B cell (primary cell): ENCODE results near the gene ZFYVE9. TPM values are rescaled to one million over a fixed set of nuclear protein-coding genes. Genes with fewer than 3 reads are reported as not detected.

Experiments used
- ATAC-seq: fragments of 200-7000 bp; cut with Tn5 transposase; one replicate; pipeline ENCODE4 v1.10.0; 2021; ENCODE audit warnings: low read depth, mild to moderate bottlenecking, moderate number of reproducible peaks, moderate library complexity
- CTCF ChIA-PET: fragments of 350-600 bp; sonication (Branson Sonifier 250); formaldehyde crosslinking; loops from one replicate; lab custom pipeline; 2021; ENCODE audit warnings: antibody characterized with exemption, inconsistent platforms; lab: Charles Lee
- POLR2A ChIA-PET: fragments of 350-600 bp; sonication (Branson Sonifier 250); formaldehyde crosslinking; loops from one replicate; lab custom pipeline; 2021; ENCODE audit warnings: antibody characterized with exemption; lab: Charles Lee
- DNase-seq: peaks from one replicate; pipeline ENCODE4 v3.0.0; 2013
- H2AFZ ChIP-seq: 2 replicates; pipeline ENCODE4 v1.6.1; 2012; ENCODE audit warnings: mild to moderate bottlenecking, low read depth, low read length; ENCODE audit not compliant: insufficient read depth, poor library complexity, severe bottlenecking
- H3K27ac ChIP-seq, 2 donors: 1 replicate in 1 of 2; 2 replicates in 1 of 2; pipeline ENCODE4 v1.5.1; 2012 to 2013; ENCODE audit warnings: low read length in 2 of 2, mild to moderate bottlenecking in 2 of 2, moderate library complexity in 1 of 2
- H3K27me3 ChIP-seq, 4 experiments: fragments of 200-600 bp in 1 of 4; sonication (generic) in 1 of 4; replicated peaks in 1 of 4; 1 replicate in 2 of 4; 2 replicates in 2 of 4; pipeline versions ENCODE4 v1.6.1 to v1.7.0; 2013 to 2016; ENCODE audit warnings: low read length in 3 of 4, mild to moderate bottlenecking in 2 of 4, mixed read lengths in 1 of 4, moderate library complexity in 1 of 4; ENCODE audit not compliant: insufficient read depth in 4 of 4, control insufficient read depth in 3 of 4; ENCODE audit errors: control extremely low read depth in 1 of 4
- H3K36me3 ChIP-seq, 2 experiments: replicated peaks in 1 of 2; 1 replicate in 1 of 2; 2 replicates in 1 of 2; pipeline versions ENCODE4 v1.6.1 to v1.7.1; 2013; ENCODE audit warnings: low read length in 1 of 2; ENCODE audit not compliant: insufficient read depth in 2 of 2, control insufficient read depth in 1 of 2; ENCODE audit errors: control extremely low read depth in 1 of 2, extremely low read depth in 1 of 2
- H3K4me1 ChIP-seq, 2 donors: fragments of 200-600 bp in 1 of 2; sonication (generic) in 1 of 2; 1 replicate in 1 of 2; 2 replicates in 1 of 2; pipeline versions ENCODE4 v1.5.1 to v1.6.1; 2013 to 2017; ENCODE audit warnings: low read length in 2 of 2; ENCODE audit not compliant: control insufficient read depth in 2 of 2, insufficient read depth in 2 of 2
- H3K4me2 ChIP-seq: replicated peaks from 2 replicates; pipeline ENCODE3; 2012; ENCODE audit warnings: mild to moderate bottlenecking, low read depth, low read length; ENCODE audit not compliant: poor library complexity, severe bottlenecking
- H3K4me3 ChIP-seq, 5 experiments: fragments of 200-600 bp in 1 of 5; sonication (generic) in 1 of 5; 1 replicate in 3 of 5; 2 replicates in 2 of 5; pipeline versions ENCODE4 v1.5.1 to v1.7.0; 2011 to 2016; ENCODE audit warnings: low read length in 4 of 5, mild to moderate bottlenecking in 4 of 5, low read depth in 2 of 5, control low read depth in 1 of 5, moderate library complexity in 1 of 5; ENCODE audit not compliant: insufficient read depth in 1 of 5; ENCODE audit errors: control extremely low read depth in 1 of 5, extremely low read depth in 1 of 5
- H3K79me2 ChIP-seq: fragments of 200-600 bp; sonication (generic); one replicate; pipeline ENCODE4 v1.6.0; 2016; ENCODE audit warnings: low read length; ENCODE audit not compliant: control insufficient read depth, insufficient read depth
- H3K9ac ChIP-seq: fragments of 200-600 bp; sonication (generic); 2 replicates; pipeline ENCODE4 v1.6.1; 2017; ENCODE audit warnings: mild to moderate bottlenecking, low read length, moderate library complexity
- H3K9me3 ChIP-seq, 3 donors: one replicate each; pipeline versions ENCODE4 v1.6.1 to v1.7.1; 2013; ENCODE audit warnings: low read length in 2 of 3; ENCODE audit not compliant: control insufficient read depth in 2 of 3, insufficient read depth in 1 of 3; ENCODE audit errors: control extremely low read depth in 1 of 3
- H4K20me1 ChIP-seq: 2 replicates; pipeline ENCODE4 v1.6.0; 2012; ENCODE audit warnings: mild to moderate bottlenecking, low read length; ENCODE audit not compliant: insufficient read depth, control insufficient read depth, poor library complexity, severe bottlenecking
- H3K27ac Mint-ChIP-seq: one replicate; pipeline ENCODE4 v1.8.0; 2021; ENCODE audit warnings: mixed read lengths
- H3K27me3 Mint-ChIP-seq: one replicate; pipeline ENCODE4 v1.8.0; 2021; ENCODE audit warnings: mixed read lengths
- H3K4me1 Mint-ChIP-seq: one replicate; pipeline ENCODE4 v1.8.0; 2021; ENCODE audit warnings: mixed read lengths
- H3K4me3 Mint-ChIP-seq: one replicate; pipeline ENCODE4 v1.8.0; 2021; ENCODE audit warnings: mixed read lengths
- H3K9me3 Mint-ChIP-seq: one replicate; pipeline ENCODE4 v1.8.0; 2022; ENCODE audit warnings: mixed read lengths; ENCODE audit not compliant: insufficient read depth
- CTCF ChIP-seq: fragments of 200-600 bp; IDR thresholded peaks from one replicate; pipeline ENCODE4 v1.8.0; 2022; ENCODE audit warnings: antibody characterized with exemption, mild to moderate bottlenecking
- EZH2 ChIP-seq: IDR thresholded peaks from 2 replicates; pipeline ENCODE4 v1.6.1; 2012; ENCODE audit warnings: borderline replicate concordance, low read depth, mild to moderate bottlenecking, moderate library complexity, low read length; ENCODE audit not compliant: insufficient read depth, poor library complexity, severe bottlenecking
- WGBS: methylation state at CpG from one replicate; pipeline ENCODE4 v1.1.5; 2013; ENCODE audit warnings: missing lambda C conversion rate; ENCODE audit not compliant: insufficient coverage; 5-methylcytosine and 5-hydroxymethylcytosine counted together
- intact Hi-C: fragments of 100-400 bp; cut with micrococcal nuclease; formaldehyde crosslinking; loops from one replicate; pipeline ENCODE4 v1.10.0; 2022
- polyA plus RNA-seq: library from polyadenylated mRNA; depleted of rRNA; stranded (reverse); fragments of >200 nt; gene quantifications from 2 replicates; pipeline ENCODE4 v1.2.3, GENCODE V29; 2012
- total RNA-seq, 2 donors: library from RNA; stranded (reverse); fragments of 120-200 nt in 1 of 2; gene quantifications; 1 replicate in 1 of 2; 2 replicates in 1 of 2; pipeline versions ENCODE4 v1.2.3 to v1.2.4, GENCODE V29; 2013 to 2022

Gene ZFYVE9
- total and polyA plus RNA-seq, 2 donors (not counting 1 experiment from before 2014, with no cell fraction given) = 0.16 to 3.3 TPM

GRCh38 chr1:52190500-52191252 lies 48.8 kb downstream of the ZFYVE9 start:
- no peak overlapping the region for H2AFZ ChIP-seq
- no peak overlapping the region for H3K4me3 ChIP-seq
- Mint-ChIP-seq H3K27ac (no peak overlapping the region), H3K4me1 (no peaks in the 10 kb centered on the region), H3K9me3 (no peaks in the 10 kb centered on the region), H3K4me3 (no peak overlapping the region), H3K27me3 (peaks cover 26% of the 10 kb centered on the region)
- CTCF ChIA-PET = no interaction called here
- POLR2A ChIA-PET = no interaction called here
- intact Hi-C loops = no loop called here
- H3K27ac ChIP-seq = no peak overlapping the region
- H3K9me3 ChIP-seq = no peaks in the 10 kb centered on the region
- no peak for TF ChIP-seq CTCF
- no peak for DNase-seq
- no peaks in the 10 kb centered on the region for H3K4me1 ChIP-seq
- H3K9ac ChIP-seq = no peak overlapping the region
- H4K20me1 ChIP-seq = no peaks in the 10 kb centered on the region
- H3K4me2 ChIP-seq = no peak overlapping the region
- no peak for ATAC-seq
- 40% methylated on average over 1 of the region's 4 CpGs for WGBS
- peaks cover 0 to 6% (median 0%) of the 10 kb centered on the region in 4 experiments for H3K27me3 ChIP-seq
- no peaks in the 10 kb centered on the region for H3K36me3 ChIP-seq
- no peaks in the 10 kb centered on the region for H3K79me2 ChIP-seq

- Histone ChIP-seq H3K27ac (no peak overlapping the region), H3K36me3 (no peaks in the 10 kb centered on the region), H3K4me1 (no peaks in the 10 kb centered on the region), H3K4me2 (no peak overlapping the region), H2AFZ (no peak overlapping the region), H3K9ac (no peak overlapping the region), H3K4me3 (no peak overlapping the region), H4K20me1 (no peaks in the 10 kb centered on the region), H3K79me2 (no peaks in the 10 kb centered on the region), H3K9me3 (no peaks in the 10 kb centered on the region), H3K27me3 (peaks cover 0 to 6% (median 0%) of the 10 kb centered on the region in 4 experiments)
- WGBS = 100% methylated on average over 1 of the region's 2 CpGs
- DNase-seq (no peak), ATAC-seq (no peak)
- peaks cover 25% of the 10 kb centered on the region for H3K27me3 Mint-ChIP-seq
- no peaks in the 10 kb centered on the region for H3K9me3 Mint-ChIP-seq
- H3K4me3 Mint-ChIP-seq = no peak overlapping the region
- H3K4me1 Mint-ChIP-seq = no peaks in the 10 kb centered on the region
- no peak overlapping the region for H3K27ac Mint-ChIP-seq
- TF ChIP-seq EZH2 (no peak), CTCF (no peak)
- ChIA-PET CTCF (no interaction called here), POLR2A (no interaction called here)
- intact Hi-C loops = no loop called here
These were observed 49.6 kb downstream of the ZFYVE9 start for GRCh38 chr1:52191395-52191965.
